T47D (cell line): ENCODE data around the gene CD3E.
"Not testable (repeated sequence)": the region's sequence is repeated elsewhere in the genome, so short reads cannot be mapped to it uniquely, and the experiment has no call there.

Experiments used
- DNase-seq, 2 experiments: peaks; one replicate each; pipeline versions ENCODE4 v3.0.0 to v3.0.0-alpha.2; 2011 to 2012; ENCODE audit warnings: low read depth in 1 of 2, low spot score in 1 of 2
- JUND ChIP-seq: IDR thresholded peaks from 2 replicates; pipeline ENCODE4 v1.6.1; 2012; ENCODE audit warnings: low read depth
- in situ Hi-C: cut with HindIII; loops from 2 replicates; pipeline ENCODE4 v1.10.0; 2016; ENCODE audit warnings: low sequenced_read_pairs, low pct_unique_long_range_greater_than_20kb

The CD3E gene

GRCh38 chr11:118301600-118302195, 2.8 kb upstream of the CD3E start:
- no peak for DNase-seq
- in situ Hi-C loops, result no loop called here
- no peak for TF ChIP-seq JUND

- no peak for DNase-seq
- in situ Hi-C loops, result no loop called here
- no peak for TF ChIP-seq JUND
Observed at GRCh38 chr11:118304227-118304567, 333 bp upstream of the CD3E start.

GRCh38 chr11:118305726-118306125, 1.2 kb downstream of the CD3E start:
- in situ Hi-C loops, result no loop called here
- no peak for TF ChIP-seq JUND
- no peak for DNase-seq

GRCh38 chr11:118306556-118306955, 2.0 kb downstream of the CD3E start:
- in situ Hi-C loops, result no loop called here
- no peak for DNase-seq
- TF ChIP-seq JUND, result no peak

GRCh38 chr11:118308995-118309528, 4.5 kb downstream of the CD3E start:
- in situ Hi-C loops, result not testable (repeated sequence)

GRCh38 chr11:118310271-118310670, 5.7 kb downstream of the CD3E start:
- in situ Hi-C loops, result no loop called here
- DNase-seq, result no peak
- no peak for TF ChIP-seq JUND

More at GRCh38 chr11:118308995-118309528, 4.5 kb downstream of the CD3E start:
- DNase-seq, result not testable (repeated sequence)

GRCh38 chr11:118310781-118311485, 6.4 kb downstream of the CD3E start:
- in situ Hi-C loops, result no loop called here
- no peak for DNase-seq
- TF ChIP-seq JUND, result no peak

GRCh38 chr11:118311518-118311917, 7.0 kb downstream of the CD3E start:
- no peak for DNase-seq
- in situ Hi-C loops, result no loop called here

GRCh38 chr11:118312328-118312727, 7.8 kb downstream of the CD3E start:
- DNase-seq, result no peak
- no peak for TF ChIP-seq JUND
- in situ Hi-C loops, result no loop called here

More at GRCh38 chr11:118311518-118311917, 7.0 kb downstream of the CD3E start:
- no peak for TF ChIP-seq JUND

- in situ Hi-C loops, result no loop called here
- TF ChIP-seq JUND, result no peak
- no peak for DNase-seq
Observed at GRCh38 chr11:118313242-118313641, 8.7 kb downstream of the CD3E start.

- peak; percentile 91 for TF ChIP-seq JUND
- in situ Hi-C loops, result no loop called here
- DNase-seq, result peak in 1 of 2 experiments; percentile 89
Observed at GRCh38 chr11:118314988-118315411, 10.5 kb downstream of the CD3E start.

GRCh38 chr11:118318124-118318523, 13.6 kb downstream of the CD3E start:
- no peak for DNase-seq
- in situ Hi-C loops, result no loop called here
- TF ChIP-seq JUND, result no peak

GRCh38 chr11:118318581-118319336, 14.2 kb downstream of the CD3E start:
- no peak for TF ChIP-seq JUND
- in situ Hi-C loops, result no loop called here
- DNase-seq, result no peak
